ENCODE results near the gene ADGRF1. TPM values are rescaled to one million over a fixed set of nuclear protein-coding genes. Genes with fewer than 3 reads are reported as not detected.
A peak's percentile ranks its signal among the peaks of the same experiment; 100 is the strongest.

Gene ADGRF1
- total and polyA plus RNA-seq, 11 donors: 0.23 TPM; not detected in 10

DNA sequence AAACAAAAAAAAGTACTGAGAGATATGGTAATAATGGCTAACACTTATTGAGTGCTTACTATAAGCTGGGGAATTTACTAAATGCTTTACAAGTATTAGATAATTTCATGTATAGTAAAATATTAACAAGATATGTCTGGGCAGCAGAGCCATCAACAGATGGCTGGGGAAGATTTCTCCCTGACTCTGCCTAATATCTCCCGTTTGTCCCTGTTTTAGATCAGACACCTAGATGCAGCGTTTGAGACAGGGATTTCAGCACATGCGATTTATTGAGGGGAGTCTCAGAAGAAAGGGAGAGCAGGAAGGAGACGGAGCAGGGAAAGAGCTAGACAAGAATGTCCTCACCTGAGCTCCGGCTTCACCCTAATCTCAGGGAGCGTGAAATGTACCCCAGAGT lies 36.9 kb upstream of the ADGRF1 start:
- no peaks in the 10 kb centered on the region for H3K36me3 ChIP-seq
- H3K4me1 ChIP-seq: peaks cover 0 to 38% (median 13%) of the 10 kb centered on the region in 12 donors
- WGBS, 4 donors: 74 to 78% (median 77%) methylated on average over 6 of the region's 6 CpGs
- ATAC-seq (no peak), DNase-seq (no peak)
- no peak overlapping the region for H3K27ac ChIP-seq
- no peaks in the 10 kb centered on the region for H3K9me3 ChIP-seq
- TF ChIP-seq POLR2A (IDR thresholded peaks at IDR 0.05): no peak
- TF ChIP-seq, protein P1, sequence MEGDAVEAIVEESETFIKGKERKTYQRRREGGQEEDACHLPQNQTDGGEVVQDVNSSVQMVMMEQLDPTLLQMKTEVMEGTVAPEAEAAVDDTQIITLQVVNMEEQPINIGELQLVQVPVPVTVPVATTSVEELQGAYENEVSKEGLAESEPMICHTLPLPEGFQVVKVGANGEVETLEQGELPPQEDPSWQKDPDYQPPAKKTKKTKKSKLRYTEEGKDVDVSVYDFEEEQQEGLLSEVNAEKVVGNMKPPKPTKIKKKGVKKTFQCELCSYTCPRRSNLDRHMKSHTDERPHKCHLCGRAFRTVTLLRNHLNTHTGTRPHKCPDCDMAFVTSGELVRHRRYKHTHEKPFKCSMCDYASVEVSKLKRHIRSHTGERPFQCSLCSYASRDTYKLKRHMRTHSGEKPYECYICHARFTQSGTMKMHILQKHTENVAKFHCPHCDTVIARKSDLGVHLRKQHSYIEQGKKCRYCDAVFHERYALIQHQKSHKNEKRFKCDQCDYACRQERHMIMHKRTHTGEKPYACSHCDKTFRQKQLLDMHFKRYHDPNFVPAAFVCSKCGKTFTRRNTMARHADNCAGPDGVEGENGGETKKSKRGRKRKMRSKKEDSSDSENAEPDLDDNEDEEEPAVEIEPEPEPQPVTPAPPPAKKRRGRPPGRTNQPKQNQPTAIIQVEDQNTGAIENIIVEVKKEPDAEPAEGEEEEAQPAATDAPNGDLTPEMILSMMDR (IDR thresholded peaks at IDR 0.05): no peak
- intact Hi-C loops (cut with DNase I): loop anchor here in 1 of 10 donors (5.0 kb wide), 1 partner anchor 168 kb away; no protein-coding TSS in a partner anchor
- H3K4me3 ChIP-seq: no peak overlapping the region
- peaks cover 0 to 9% (median 0%) of the 10 kb centered on the region in 9 donors for H3K27me3 ChIP-seq

DNA sequence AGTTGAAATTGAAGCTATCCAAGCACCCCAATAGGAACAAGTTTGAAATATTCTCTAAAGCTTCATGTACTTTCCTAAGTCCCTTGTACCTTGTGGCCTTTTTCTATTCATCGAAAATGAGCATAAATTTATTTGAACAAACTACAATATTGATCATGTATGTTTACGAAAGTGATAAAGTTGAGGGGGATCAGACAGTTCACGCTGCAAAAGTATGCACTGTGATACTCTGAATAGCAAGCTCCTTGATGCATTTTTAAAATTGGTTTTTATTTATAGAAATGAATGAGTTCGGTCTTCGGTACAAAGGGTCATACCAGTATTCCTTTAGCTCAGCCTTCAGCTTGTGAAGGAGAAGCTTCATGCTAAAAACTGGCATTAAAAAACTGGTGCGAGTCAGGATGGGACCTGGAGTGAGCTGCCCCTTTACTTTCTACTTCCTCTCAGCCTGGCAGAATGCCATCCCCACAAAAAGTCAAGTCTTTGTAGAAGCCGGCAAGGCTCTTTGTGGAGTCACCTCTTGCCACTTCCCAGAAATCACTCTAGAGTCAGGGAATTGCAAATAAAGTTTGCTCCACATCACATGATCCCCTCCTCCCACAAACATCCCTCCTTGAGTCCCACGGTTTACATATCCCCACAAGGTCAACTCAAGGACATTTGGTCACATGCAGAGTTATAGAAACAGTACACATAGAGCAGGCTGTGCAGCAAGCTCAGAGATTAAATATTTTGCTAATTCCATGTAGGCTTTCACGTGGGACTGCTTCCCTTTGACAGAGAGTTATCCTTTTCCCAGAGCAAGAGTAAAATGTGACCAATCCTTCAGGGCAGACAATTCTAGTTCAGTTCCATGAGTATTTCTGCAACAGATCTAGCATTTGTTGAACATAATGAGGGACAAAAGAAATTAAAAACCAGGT lies 34.6 kb upstream of the ADGRF1 start:
- no peaks in the 10 kb centered on the region for H3K9me3 ChIP-seq
- no peak for TF ChIP-seq POLR2A (IDR thresholded peaks at IDR 0.05)
- TF ChIP-seq, protein P1 (IDR thresholded peaks at IDR 0.05): no peak
- 62 to 68% (median 66%) methylated on average over 9 of the region's 9 CpGs for WGBS, 4 donors
- no peak overlapping the region for H3K4me3 ChIP-seq
- H3K27me3 ChIP-seq: peaks cover 0 to 9% (median 0%) of the 10 kb centered on the region in 9 donors
- ATAC-seq (peak; percentile 27 to 66 (median 39)), DNase-seq (peak in 1 of 5 donors; percentile 39)
- H3K36me3 ChIP-seq: no peaks in the 10 kb centered on the region
- peaks cover 0 to 24% (median 1%) of the 10 kb centered on the region in 12 donors for H3K4me1 ChIP-seq
- intact Hi-C loops (cut with DNase I): loop anchor here in 1 of 10 donors (5.0 kb wide), 1 partner anchor 171 kb away; no protein-coding TSS in a partner anchor
- peak overlapping the region in 10 of 12 donors; percentile 1 to 76 (median 30) for H3K27ac ChIP-seq

DNA sequence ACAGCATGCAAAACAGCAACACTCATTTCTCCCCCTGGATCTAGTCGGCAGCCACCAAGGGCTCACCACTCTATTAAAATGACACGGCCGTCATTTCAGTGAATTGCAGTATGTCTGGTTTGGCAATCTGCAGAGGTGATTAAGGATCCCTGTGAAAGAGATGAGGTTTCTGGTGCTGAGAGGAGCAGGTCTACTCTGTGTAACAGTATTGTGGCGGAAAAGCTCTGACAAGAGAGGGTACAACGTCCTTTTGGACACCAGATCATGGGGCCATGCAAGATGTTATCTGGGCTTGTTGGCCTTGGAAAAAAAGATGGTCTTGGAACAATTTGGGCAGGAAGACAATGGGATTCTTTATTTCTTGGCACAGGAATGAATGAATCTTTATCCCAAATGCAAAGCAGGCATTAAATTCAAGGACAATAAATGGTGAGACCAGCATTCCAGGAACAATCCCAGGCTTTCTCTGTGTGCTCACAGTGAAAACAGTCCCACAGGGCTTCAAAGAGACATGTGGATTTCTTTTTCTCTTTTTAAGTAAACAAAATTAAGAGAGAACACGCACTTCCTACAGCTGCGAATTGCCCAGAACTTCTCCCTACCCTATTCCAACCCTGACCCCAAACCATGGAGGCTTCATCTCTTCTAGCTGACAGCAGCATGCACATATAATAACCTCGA lies 33.7 kb upstream of the ADGRF1 start:
- TF ChIP-seq, protein P1 (IDR thresholded peaks at IDR 0.05): no peak
- TF ChIP-seq POLR2A (IDR thresholded peaks at IDR 0.05): no peak
- H3K27ac ChIP-seq: peak overlapping the region in 10 of 12 donors; percentile 2 to 76 (median 46)
- peaks cover 0 to 9% (median 0%) of the 10 kb centered on the region in 9 donors for H3K27me3 ChIP-seq
- DNase-seq (no peak), ATAC-seq (peak in 3 of 4 donors; percentile 50 to 68 (median 65))
- 60 to 74% (median 69%) methylated on average over 8 of the region's 8 CpGs for WGBS, 4 donors
- H3K36me3 ChIP-seq: no peaks in the 10 kb centered on the region
- no peak overlapping the region for H3K4me3 ChIP-seq
- intact Hi-C loops (cut with DNase I): loop anchor here in 1 of 10 donors (5.0 kb wide), 1 partner anchor 171 kb away; no protein-coding TSS in a partner anchor
- H3K9me3 ChIP-seq: no peaks in the 10 kb centered on the region
- peaks cover 0 to 24% (median 1%) of the 10 kb centered on the region in 12 donors for H3K4me1 ChIP-seq
